Measurements from ENCODE around the gene LETM1.

DNA sequence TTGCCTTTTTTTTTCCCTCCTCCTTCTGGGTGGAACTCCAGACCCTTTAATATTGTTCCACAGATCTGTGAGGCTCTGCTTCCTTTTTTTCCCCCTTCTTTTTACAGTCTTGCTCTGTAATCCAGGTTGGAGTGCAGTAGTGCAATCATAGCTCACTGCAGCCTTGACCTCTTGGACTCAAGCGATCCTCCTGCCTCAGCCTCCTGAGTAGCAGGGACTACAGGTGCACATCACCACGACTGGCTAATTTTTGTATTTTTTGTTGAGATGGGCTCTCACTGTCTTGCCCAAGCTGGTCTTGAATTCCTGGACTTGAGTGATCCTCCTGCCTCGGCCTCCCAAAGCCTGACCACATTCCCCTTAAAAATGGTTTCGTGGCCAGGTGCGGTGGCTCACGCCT is 42.1 kb upstream of the LETM1 start:
- TF ChIP-seq CSDC2 (CRISPR knock-in tag; IDR thresholded peaks at IDR 0.05) = no peak
- no peak for TF ChIP-seq ZNF565 (CRISPR knock-in tag; conservative IDR thresholded peaks at IDR 0.05; ENCODE audit: low read depth)

All from SK-N-SH treated with all-trans-retinoic acid at 6 μM for 48 hours (cell line).